Measurements from ENCODE around the gene PRKCE. TPM values are rescaled to one million over a fixed set of nuclear protein-coding genes. Genes with fewer than 3 reads are reported as not detected.

PRKCE gene
- total and polyA plus RNA-seq, 2 of the 8 experiments (the other 6 are each of a cell fraction or from before 2014, with no cell fraction given): 0.54 to 2.1 TPM

DNA sequence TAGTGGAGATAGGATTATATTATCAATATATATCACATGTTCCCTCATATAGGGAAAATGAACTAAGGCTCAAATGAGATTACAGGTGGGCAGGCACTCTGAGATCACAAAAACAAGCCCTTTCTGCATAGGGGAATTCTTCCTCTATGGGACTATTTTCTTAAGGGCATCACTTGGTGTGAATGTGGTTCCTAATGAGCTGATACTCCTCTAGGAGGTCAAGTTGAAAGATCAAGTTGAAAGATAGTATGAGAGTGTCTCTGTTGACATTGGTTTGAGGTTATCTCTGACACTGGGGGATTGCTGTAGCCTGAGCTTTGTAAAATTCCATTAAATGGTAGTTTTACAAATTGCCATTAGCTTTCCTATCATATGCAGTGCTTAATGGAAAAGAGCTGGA, 270.4 kb downstream of the PRKCE start:
- Histone ChIP-seq H3K36me3 (ENCODE audit: control insufficient read depth in 2 of 4, insufficient read depth in 4 of 4, low read length in 3 of 4) (no peaks in the 10 kb centered on the region), H3K4me1 (replicated peaks in 1 of 4; ENCODE audit: control insufficient read depth in 3 of 4, insufficient read depth in 4 of 4, low read length in 3 of 4) (no peaks in the 10 kb centered on the region; a peak in 1 of 7 replicates), H3K79me1 (ENCODE audit: low read depth, low read length) (no peaks in the 10 kb centered on the region), H2BK12ac (ENCODE audit: low read depth, low read length) (no peak overlapping the region), H3K4ac (replicated peaks; ENCODE audit: insufficient read length, low read depth, low read length) (no peak overlapping the region), H3K4me2 (ENCODE audit: insufficient read depth in 1 of 2, low read depth in 2 of 2, low read length in 2 of 2) (no peak overlapping the region), H3K56ac (replicated peaks; ENCODE audit: insufficient read length, low read depth, low read length) (no peak overlapping the region), H3K9ac (replicated peaks in 1 of 4; ENCODE audit: extremely low read depth in 1 of 4, low read depth in 3 of 4, low read length in 3 of 4) (no peak overlapping the region), H4K91ac (replicated peaks; ENCODE audit: insufficient read length, low read length) (no peak overlapping the region), H3K14ac (ENCODE audit: insufficient read length) (no peak overlapping the region), H2AK5ac (ENCODE audit: low read depth, low read length) (no peak overlapping the region), H3K27ac (ENCODE audit: low read depth, low read length) (no peak overlapping the region), H3K27me3 (replicated peaks in 1 of 4; ENCODE audit: control insufficient read depth in 3 of 4, extremely low read depth in 1 of 4, insufficient read depth in 3 of 4, low read length in 3 of 4) (no peaks in the 10 kb centered on the region), H2BK5ac (ENCODE audit: low read depth, low read length) (no peak overlapping the region), H2AFZ (ENCODE audit: low read length) (no peak overlapping the region), H3K79me2 (ENCODE audit: control insufficient read depth in 1 of 2, insufficient read depth in 2 of 2, low read length in 2 of 2) (no peaks in the 10 kb centered on the region), H2BK120ac (replicated peaks; ENCODE audit: low read depth, low read length) (no peak overlapping the region), H3K18ac (ENCODE audit: extremely low read depth, low read length) (no peak overlapping the region), H3K23me2 (ENCODE audit: low read depth, low read length) (peaks cover 2% of the 10 kb centered on the region; the same call in 1 of the 2 replicates), H3K9me3 (ENCODE audit: insufficient read depth in 2 of 2, low read depth in 1 of 2, low read length in 1 of 2) (no peaks in the 10 kb centered on the region), H2BK15ac (ENCODE audit: low read length) (no peak overlapping the region), H4K20me1 (replicated peaks in 1 of 2; ENCODE audit: control insufficient read depth in 1 of 2, insufficient read depth in 2 of 2, low read length in 2 of 2) (no peaks in the 10 kb centered on the region), H4K8ac (ENCODE audit: extremely low read depth, insufficient read depth, low read length) (no peak overlapping the region), H4K5ac (ENCODE audit: insufficient read length, low read depth, low read length) (no peak overlapping the region), H3K4me3 (ENCODE audit: extremely low read depth in 1 of 4, insufficient read depth in 2 of 4, low read depth in 3 of 4, low read length in 4 of 4) (no peak overlapping the region), H2BK20ac (ENCODE audit: low read length) (no peak overlapping the region), H3K23ac (ENCODE audit: insufficient read length) (no peak overlapping the region)
- CTCF ChIA-PET (ENCODE audit: partially characterized antibody): interaction anchor here (1.0 to 1.2 kb wide), 2 partner anchors 17 to 22 kb away, joined by 3 to 5 read pairs; no protein-coding TSS in a partner anchor
- DNase-seq (ENCODE audit: low read depth in 1 of 2, low spot score in 2 of 2): no peak
- FAIRE-seq: no peak
- POLR2A ChIA-PET (ENCODE audit: partially characterized antibody): interaction anchor here (0.5 kb wide), 1 partner anchor 30 kb away, joined by 3 read pairs; no protein-coding TSS in a partner anchor
- TF ChIP-seq BACH1 (IDR thresholded peaks at IDR 0.05; ENCODE audit: low read length) (no peak), CTBP2 (IDR thresholded peaks at IDR 0.05; ENCODE audit: borderline replicate concordance, insufficient read depth, insufficient read length, low read length) (no peak), MAFK (IDR thresholded peaks at IDR 0.05; ENCODE audit: low read depth, low read length) (no peak), SIN3A (conservative IDR thresholded peaks at IDR 0.05 in 1 of 2, IDR thresholded peaks at IDR 0.05 in 1 of 2; ENCODE audit: low read depth in 1 of 2, low read length in 2 of 2) (no peak), BRCA1 (IDR thresholded peaks at IDR 0.05; ENCODE audit: low read depth, low read length) (no peak), NRF1 (IDR thresholded peaks at IDR 0.05; ENCODE audit: low read depth, low read length) (no peak), CBX5 (IDR thresholded peaks at IDR 0.05; ENCODE audit: low read depth, low read length) (no peak)
- TF ChIP-seq, protein P1, sequence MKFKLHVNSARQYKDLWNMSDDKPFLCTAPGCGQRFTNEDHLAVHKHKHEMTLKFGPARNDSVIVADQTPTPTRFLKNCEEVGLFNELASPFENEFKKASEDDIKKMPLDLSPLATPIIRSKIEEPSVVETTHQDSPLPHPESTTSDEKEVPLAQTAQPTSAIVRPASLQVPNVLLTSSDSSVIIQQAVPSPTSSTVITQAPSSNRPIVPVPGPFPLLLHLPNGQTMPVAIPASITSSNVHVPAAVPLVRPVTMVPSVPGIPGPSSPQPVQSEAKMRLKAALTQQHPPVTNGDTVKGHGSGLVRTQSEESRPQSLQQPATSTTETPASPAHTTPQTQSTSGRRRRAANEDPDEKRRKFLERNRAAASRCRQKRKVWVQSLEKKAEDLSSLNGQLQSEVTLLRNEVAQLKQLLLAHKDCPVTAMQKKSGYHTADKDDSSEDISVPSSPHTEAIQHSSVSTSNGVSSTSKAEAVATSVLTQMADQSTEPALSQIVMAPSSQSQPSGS (IDR thresholded peaks at IDR 0.05; ENCODE audit: low read length): no peak
- TF ChIP-seq, protein P2, sequence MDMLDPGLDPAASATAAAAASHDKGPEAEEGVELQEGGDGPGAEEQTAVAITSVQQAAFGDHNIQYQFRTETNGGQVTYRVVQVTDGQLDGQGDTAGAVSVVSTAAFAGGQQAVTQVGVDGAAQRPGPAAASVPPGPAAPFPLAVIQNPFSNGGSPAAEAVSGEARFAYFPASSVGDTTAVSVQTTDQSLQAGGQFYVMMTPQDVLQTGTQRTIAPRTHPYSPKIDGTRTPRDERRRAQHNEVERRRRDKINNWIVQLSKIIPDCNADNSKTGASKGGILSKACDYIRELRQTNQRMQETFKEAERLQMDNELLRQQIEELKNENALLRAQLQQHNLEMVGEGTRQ (IDR thresholded peaks at IDR 0.05; ENCODE audit: low read length): no peak
